Left lung (tissue), 10 donors: ENCODE results near the gene HS3ST3A1. TPM values are rescaled to one million over a fixed set of nuclear protein-coding genes. Genes with fewer than 3 reads are reported as not detected.

Source experiments
- ATAC-seq: fragments of 200-7000 bp; cut with Tn5 transposase; one replicate; pipeline ENCODE4 v1.9.1; 2020; ENCODE audit warnings: moderate library complexity
- DNase-seq, 4 donors: peaks; one replicate each; pipeline ENCODE4 v3.0.0-alpha.2; 2013 to 2020
- H3K27ac ChIP-seq, 2 donors: fragments of 200-600 bp; sonication (generic) in 1 of 2; one replicate each; pipeline versions ENCODE4 v1.5.0 to v1.8.0; 2020 to 2021
- H3K27me3 ChIP-seq, 2 donors: fragments of 200-600 bp; sonication (generic) in 1 of 2; one replicate each; pipeline versions ENCODE4 v1.5.0 to v1.8.0; 2020 to 2021
- H3K36me3 ChIP-seq, 2 donors: fragments of 200-600 bp; sonication (generic) in 1 of 2; one replicate each; pipeline versions ENCODE4 v1.5.0 to v1.8.0; 2020 to 2021
- H3K4me1 ChIP-seq, 2 donors: fragments of 200-600 bp; one replicate each; pipeline ENCODE4 v1.8.0; 2021
- H3K4me3 ChIP-seq, 2 donors: fragments of 200-600 bp; sonication (generic) in 1 of 2; one replicate each; pipeline versions ENCODE4 v1.5.0 to v1.8.0; 2020 to 2021; ENCODE audit warnings: mild to moderate bottlenecking in 1 of 2
- H3K9me3 ChIP-seq, 2 donors: fragments of 200-600 bp; sonication (generic) in 1 of 2; one replicate each; pipeline versions ENCODE4 v1.5.0 to v1.8.0; 2020 to 2021
- CTCF ChIP-seq, 2 donors: fragments of 200-600 bp; sonication (generic) in 1 of 2; IDR thresholded peaks; one replicate each; pipeline versions ENCODE4 v1.5.0 to v1.8.0; 2021; ENCODE audit warnings: antibody characterized with exemption in 2 of 2
- intact Hi-C, 2 donors: fragments of 100-400 bp; cut with DNase I; formaldehyde crosslinking; loops; one replicate each; pipeline versions ENCODE4 v1.11.2 to v1.14.2; 2022
- polyA plus RNA-seq, 6 donors: library from polyadenylated mRNA; unstranded; fragments of 120-200 nt; gene quantifications; one replicate each; pipeline ENCODE4 v1.2.1, GENCODE V29; 2013; ENCODE audit not compliant: insufficient read length in 6 of 6
- total RNA-seq, 2 donors: library from RNA; stranded (reverse); fragmentation: NEBNext Ultra II Directional; extraction: Animal tissue kit (Norgen Biotek cat#: 25700); gene quantifications; one replicate each; pipeline ENCODE4 v1.2.1, GENCODE V29; 2021
- donor health status: DM: no; HTN: yes; CAD: no.
- donor health status: DM: no; HTN: no; CAD: no.

HS3ST3A1 gene
- total and polyA plus RNA-seq, 8 donors = 2.7 to 9.5 (median 4.5) TPM

- TF ChIP-seq CTCF (IDR thresholded peaks at IDR 0.05) = no peak
- Histone ChIP-seq H3K27ac (peak overlapping the region in 1 of 2 donors; percentile 49), H3K27me3 (peaks cover 24 to 56% of the 10 kb centered on the region in 2 donors), H3K36me3 (no peaks in the 10 kb centered on the region), H3K4me3 (no peak overlapping the region), H3K9me3 (no peaks in the 10 kb centered on the region), H3K4me1 (peaks cover 0 to 19% of the 10 kb centered on the region in 2 donors)
- DNase-seq (no peak), ATAC-seq (no peak)
- intact Hi-C loops = no loop called here
Measured at GRCh38 chr17:13596241-13596923, 5.3 kb downstream of the HS3ST3A1 start.

GRCh38 chr17:13595599-13595899 lies 6.2 kb downstream of the HS3ST3A1 start:
- ATAC-seq = no peak
- Histone ChIP-seq H3K27me3 (peaks cover 15 to 47% of the 10 kb centered on the region in 2 donors), H3K27ac (peak overlapping the region in 1 of 2 donors; percentile 49), H3K9me3 (no peaks in the 10 kb centered on the region), H3K4me1 (peaks cover 0 to 11% of the 10 kb centered on the region in 2 donors), H3K4me3 (no peak overlapping the region), H3K36me3 (no peaks in the 10 kb centered on the region)
- DNase-seq = no peak
- intact Hi-C loops = no loop called here
- no peak for TF ChIP-seq CTCF (IDR thresholded peaks at IDR 0.05)

GRCh38 chr17:13594762-13595598 lies 6.7 kb downstream of the HS3ST3A1 start:
- Histone ChIP-seq H3K27ac (no peak overlapping the region), H3K4me3 (no peak overlapping the region), H3K36me3 (no peaks in the 10 kb centered on the region), H3K4me1 (peaks cover 0 to 6% of the 10 kb centered on the region in 2 donors), H3K9me3 (no peaks in the 10 kb centered on the region), H3K27me3 (peaks cover 10 to 42% of the 10 kb centered on the region in 2 donors)
- intact Hi-C loops = no loop called here
- peak in 2 of 4 donors; percentile 59 to 88 for DNase-seq
- peak; percentile 88 for ATAC-seq
- peak; percentile 87 for TF ChIP-seq CTCF (IDR thresholded peaks at IDR 0.05)

GRCh38 chr17:13594310-13594709 lies 7.4 kb downstream of the HS3ST3A1 start:
- Histone ChIP-seq H3K4me1 (peaks cover 0 to 6% of the 10 kb centered on the region in 2 donors), H3K4me3 (no peak overlapping the region), H3K27me3 (peaks cover 3 to 35% of the 10 kb centered on the region in 2 donors), H3K9me3 (no peaks in the 10 kb centered on the region), H3K27ac (no peak overlapping the region), H3K36me3 (no peaks in the 10 kb centered on the region)
- DNase-seq (no peak), ATAC-seq (no peak)
- intact Hi-C loops = no loop called here
- no peak for TF ChIP-seq CTCF (IDR thresholded peaks at IDR 0.05)

- intact Hi-C loops = no loop called here
Measured at GRCh38 chr17:13593757-13594156, 8.0 kb downstream of the HS3ST3A1 start.

More at GRCh38 chr17:13593757-13594156, 8.0 kb downstream of the HS3ST3A1 start:
- no peak for ATAC-seq
- no peak for DNase-seq
- Histone ChIP-seq H3K4me3 (no peak overlapping the region), H3K27me3 (peaks cover 0 to 29% of the 10 kb centered on the region in 2 donors), H3K4me1 (peaks cover 0 to 6% of the 10 kb centered on the region in 2 donors), H3K9me3 (no peaks in the 10 kb centered on the region), H3K27ac (no peak overlapping the region), H3K36me3 (no peaks in the 10 kb centered on the region)
- TF ChIP-seq CTCF (IDR thresholded peaks at IDR 0.05) = no peak
